ENCODE measurements around the gene PCBD1.

DNA sequence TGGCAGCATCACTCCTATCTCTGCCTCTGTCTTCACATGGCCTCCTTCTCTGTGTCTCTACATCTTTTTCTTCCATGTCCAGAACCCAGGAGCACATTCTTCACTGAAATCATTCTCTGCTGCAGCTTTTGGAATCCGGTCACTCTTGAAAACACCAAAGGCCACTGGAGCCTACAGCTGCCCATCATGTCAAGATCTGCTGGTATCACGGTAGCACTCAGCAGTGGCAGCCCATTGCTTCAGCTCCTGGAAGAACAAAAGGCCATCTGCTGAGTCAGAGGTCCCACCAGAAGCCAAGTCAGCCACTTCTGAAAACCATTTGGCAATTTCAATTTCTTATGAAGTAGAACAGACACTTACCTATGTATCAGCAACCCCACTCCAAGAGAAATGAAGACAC lies 6.1 kb upstream of the PCBD1 start:
- TF ChIP-seq CTCF (IDR thresholded peaks at IDR 0.05 in 2 of 3, conservative IDR thresholded peaks at IDR 0.05 in 1 of 3; ENCODE audit: borderline replicate concordance in 1 of 3, insufficient read depth in 1 of 3, low read depth in 2 of 3, low read length in 2 of 3), result no peak
- TF ChIP-seq EZH2 (IDR thresholded peaks at IDR 0.05), result no peak
- TF ChIP-seq, protein P1, sequence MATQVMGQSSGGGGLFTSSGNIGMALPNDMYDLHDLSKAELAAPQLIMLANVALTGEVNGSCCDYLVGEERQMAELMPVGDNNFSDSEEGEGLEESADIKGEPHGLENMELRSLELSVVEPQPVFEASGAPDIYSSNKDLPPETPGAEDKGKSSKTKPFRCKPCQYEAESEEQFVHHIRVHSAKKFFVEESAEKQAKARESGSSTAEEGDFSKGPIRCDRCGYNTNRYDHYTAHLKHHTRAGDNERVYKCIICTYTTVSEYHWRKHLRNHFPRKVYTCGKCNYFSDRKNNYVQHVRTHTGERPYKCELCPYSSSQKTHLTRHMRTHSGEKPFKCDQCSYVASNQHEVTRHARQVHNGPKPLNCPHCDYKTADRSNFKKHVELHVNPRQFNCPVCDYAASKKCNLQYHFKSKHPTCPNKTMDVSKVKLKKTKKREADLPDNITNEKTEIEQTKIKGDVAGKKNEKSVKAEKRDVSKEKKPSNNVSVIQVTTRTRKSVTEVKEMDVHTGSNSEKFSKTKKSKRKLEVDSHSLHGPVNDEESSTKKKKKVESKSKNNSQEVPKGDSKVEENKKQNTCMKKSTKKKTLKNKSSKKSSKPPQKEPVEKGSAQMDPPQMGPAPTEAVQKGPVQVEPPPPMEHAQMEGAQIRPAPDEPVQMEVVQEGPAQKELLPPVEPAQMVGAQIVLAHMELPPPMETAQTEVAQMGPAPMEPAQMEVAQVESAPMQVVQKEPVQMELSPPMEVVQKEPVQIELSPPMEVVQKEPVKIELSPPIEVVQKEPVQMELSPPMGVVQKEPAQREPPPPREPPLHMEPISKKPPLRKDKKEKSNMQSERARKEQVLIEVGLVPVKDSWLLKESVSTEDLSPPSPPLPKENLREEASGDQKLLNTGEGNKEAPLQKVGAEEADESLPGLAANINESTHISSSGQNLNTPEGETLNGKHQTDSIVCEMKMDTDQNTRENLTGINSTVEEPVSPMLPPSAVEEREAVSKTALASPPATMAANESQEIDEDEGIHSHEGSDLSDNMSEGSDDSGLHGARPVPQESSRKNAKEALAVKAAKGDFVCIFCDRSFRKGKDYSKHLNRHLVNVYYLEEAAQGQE (IDR thresholded peaks at IDR 0.05; ENCODE audit: low read depth), result no peak
- no peak for TF ChIP-seq POLR2A (IDR thresholded peaks at IDR 0.05; ENCODE audit: borderline replicate concordance, extremely low read depth, insufficient read depth, insufficient read length)
- TF ChIP-seq, protein P2, sequence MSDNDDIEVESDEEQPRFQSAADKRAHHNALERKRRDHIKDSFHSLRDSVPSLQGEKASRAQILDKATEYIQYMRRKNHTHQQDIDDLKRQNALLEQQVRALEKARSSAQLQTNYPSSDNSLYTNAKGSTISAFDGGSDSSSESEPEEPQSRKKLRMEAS (IDR thresholded peaks at IDR 0.05), result no peak
- no peak for TF ChIP-seq SIN3A (IDR thresholded peaks at IDR 0.05; ENCODE audit: low read depth)
